ENCODE data around the gene BMP10.

DNA sequence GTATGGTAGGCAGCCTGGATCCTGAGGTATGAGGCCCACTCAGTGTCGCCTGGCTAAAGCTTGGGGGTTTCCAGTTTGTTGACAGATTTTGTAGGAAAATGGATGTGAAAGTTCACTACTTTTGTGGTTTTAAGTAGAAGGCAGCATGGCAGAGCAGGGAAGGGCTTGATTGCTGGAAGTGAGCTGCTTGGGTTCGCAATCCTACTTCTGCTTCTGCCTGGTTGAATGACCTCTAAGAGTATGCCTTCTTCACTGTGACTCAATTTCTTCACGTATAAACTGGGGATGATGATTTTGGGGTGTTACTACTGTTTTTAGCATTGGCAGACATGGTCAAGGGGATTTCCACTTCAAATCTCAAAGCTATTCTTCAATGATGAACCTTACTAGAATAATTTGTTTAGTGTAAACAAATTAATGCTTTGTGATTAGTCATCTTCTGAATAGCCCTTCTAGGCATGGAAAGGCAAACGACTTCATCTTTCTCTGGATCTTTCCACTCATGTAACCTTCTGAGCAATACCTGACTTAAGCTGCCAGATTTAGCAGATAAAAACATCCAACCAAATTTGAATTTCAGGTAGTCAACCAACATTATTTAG lies 13.2 kb downstream of the BMP10 start:
- no peak for TF ChIP-seq CTCF (IDR thresholded peaks at IDR 0.05; ENCODE audit: low read depth, low read length, poor library complexity, severe bottlenecking)
- no peak for TF ChIP-seq EZH2phosphoT487 (IDR thresholded peaks at IDR 0.05; ENCODE audit: borderline replicate concordance, low read length)

Data from DOHH2 (cell line).